Mammary epithelial cell (primary cell): ENCODE measurements around the gene C1orf53.

Source experiments
- CTCF ChIP-seq, 2 donors: IDR thresholded peaks in 1 of 2; conservative IDR thresholded peaks in 1 of 2; 2 replicates each; pipeline ENCODE4 v1.5.1; 2011 to 2012; ENCODE audit warnings: inconsistent platforms in 2 of 2, low read length in 2 of 2, mild to moderate bottlenecking in 2 of 2, control low read depth in 1 of 2, low read depth in 1 of 2; ENCODE audit not compliant: insufficient read depth in 1 of 2; ENCODE audit errors: extremely low read depth in 1 of 2
- EZH2 ChIP-seq: IDR thresholded peaks from 2 replicates; pipeline ENCODE4 v1.6.1; 2012; ENCODE audit warnings: low read length, inconsistent platforms, borderline replicate concordance

GRCh38 chr1:197937892-197938291 is 35.5 kb downstream of the C1orf53 start:
- TF ChIP-seq CTCF (conservative IDR thresholded peaks at IDR 0.05 in 1 of 2, IDR thresholded peaks at IDR 0.05 in 1 of 2; ENCODE audit: extremely low read depth in 1 of 2, insufficient read depth in 1 of 2, low read depth in 1 of 2, low read length in 2 of 2) = no peak
- TF ChIP-seq EZH2 = no peak
